HepG2 (cell line): ENCODE measurements around the gene SKIDA1. TPM values are rescaled to one million over a fixed set of nuclear protein-coding genes. Genes with fewer than 3 reads are reported as not detected.

Experiments
- CTCF ChIP-seq: sonication (generic); formaldehyde crosslinking; IDR thresholded peaks from 2 replicates; pipeline ENCODE4 v1.5.0; 2020; ENCODE audit warnings: mild to moderate bottlenecking, missing genetic modification reagents, moderate library complexity
- E2F1 ChIP-seq: sonication (generic); formaldehyde crosslinking; IDR thresholded peaks from 2 replicates; pipeline ENCODE4 v1.5.0; 2020; ENCODE audit warnings: missing genetic modification reagents
- HDAC6 ChIP-seq: fragments of 200-600 bp; sonication (generic); IDR thresholded peaks from 2 replicates; pipeline ENCODE4 v1.7.0; 2017; ENCODE audit warnings: mild to moderate bottlenecking, antibody characterized with exemption, low read length, low read depth
- IRF1 ChIP-seq: sonication (generic); formaldehyde crosslinking; IDR thresholded peaks from 2 replicates; pipeline ENCODE4 v1.4.0; 2020; ENCODE audit warnings: low read depth, mild to moderate bottlenecking, missing genetic modification reagents
- LCORL ChIP-seq, 2 experiments: fragments of 450-650 bp in 1 of 2; sonication (generic) in 1 of 2; formaldehyde crosslinking in 1 of 2; IDR thresholded peaks; 2 replicates each; pipeline versions ENCODE4 v1.5.0 to v1.6.1; 2017 to 2020; ENCODE audit warnings: antibody characterized with exemption in 1 of 2, missing genetic modification reagents in 1 of 2
- PITX1 ChIP-seq: sonication (generic); formaldehyde crosslinking; IDR thresholded peaks from 2 replicates; pipeline ENCODE4 v1.5.1; 2020; ENCODE audit warnings: mild to moderate bottlenecking, missing genetic modification reagents
- SIN3B ChIP-seq: fragments of 150-350 bp; IDR thresholded peaks from 2 replicates; pipeline ENCODE4 v1.6.1; 2014; ENCODE audit warnings: low read length
- SNAPC4 ChIP-seq: sonication (generic); formaldehyde crosslinking; IDR thresholded peaks from 2 replicates; pipeline ENCODE4 v1.4.0; 2020; ENCODE audit warnings: mild to moderate bottlenecking, missing genetic modification reagents
- THAP8 ChIP-seq: sonication (generic); formaldehyde crosslinking; IDR thresholded peaks from 2 replicates; pipeline ENCODE4 v1.5.1; 2020; ENCODE audit warnings: missing genetic modification reagents, mild to moderate bottlenecking, borderline replicate concordance
- ZBTB14 ChIP-seq: sonication (generic); formaldehyde crosslinking; IDR thresholded peaks from 2 replicates; pipeline ENCODE4 v1.4.0; 2020; ENCODE audit warnings: missing genetic modification reagents
- ZNF468 ChIP-seq: sonication (generic); formaldehyde crosslinking; IDR thresholded peaks from 2 replicates; pipeline ENCODE4 v1.8.0; 2022; ENCODE audit warnings: mild to moderate bottlenecking, moderate library complexity, missing genetic modification reagents
- ZNF567 ChIP-seq: sonication (generic); formaldehyde crosslinking; IDR thresholded peaks from 2 replicates; pipeline ENCODE4 v1.8.1; 2023; ENCODE audit warnings: mild to moderate bottlenecking, missing genetic modification reagents, borderline replicate concordance
- ZNF569 ChIP-seq: sonication (generic); formaldehyde crosslinking; IDR thresholded peaks from 2 replicates; pipeline ENCODE4 v1.5.0; 2020; ENCODE audit warnings: mild to moderate bottlenecking, missing genetic modification reagents, moderate library complexity, borderline replicate concordance
- ZNF598 ChIP-seq: sonication (generic); formaldehyde crosslinking; IDR thresholded peaks from 2 replicates; pipeline ENCODE4 v1.5.1; 2020; ENCODE audit warnings: mild to moderate bottlenecking, missing genetic modification reagents, borderline replicate concordance
- polyA plus RNA-seq, 8 experiments: library from polyadenylated mRNA; depleted of rRNA in 3 of 8; stranded (reverse) in 7 of 8; unstranded in 1 of 8; fragments of >200 nt; fragmentation: Illumina TruSeq in 4 of 8; extraction: Trizol in 4 of 8; gene quantifications; 2 replicates each; pipeline versions ENCODE4 v1.2.1 to v1.2.3, GENCODE V29; 2011 to 2016; ENCODE audit warnings: low read depth in 4 of 8, missing spikeins in 1 of 8, mixed read lengths in 1 of 8; ENCODE audit not compliant: insufficient read depth in 1 of 8
- total RNA-seq, 5 experiments: library from RNA; depleted of rRNA; stranded (reverse); fragments of >200 nt; fragmentation: Illumina TruSeq; extraction: Trizol; gene quantifications; 2 replicates each; pipeline ENCODE4 v1.2.3, GENCODE V29; 2016; ENCODE audit warnings: low read depth in 1 of 5

SKIDA1 gene
- total and polyA plus RNA-seq, 2 of the 13 experiments (the other 11 are each of a cell fraction or from before 2014, with no cell fraction given), result 0.73 to 1.5 TPM

- TF ChIP-seq ZNF567 (no peak), E2F1 (CRISPR knock-in tag) (peak; percentile 63; the same call in 1 of the 2 replicates), PITX1 (0 out of 2 replicates have a peak, but pooled peaks have one; percentile 10), CTCF (CRISPR knock-in tag) (peak; percentile 59), ZNF598 (CRISPR knock-in tag) (peak; percentile 65; the same call in 1 of the 2 replicates), ZNF468 (CRISPR knock-in tag) (no peak), THAP8 (CRISPR knock-in tag) (no peak), SNAPC4 (CRISPR knock-in tag) (no peak), ZBTB14 (CRISPR knock-in tag) (peak; percentile 44; the same call in 1 of the 2 replicates), ZNF569 (CRISPR knock-in tag) (no peak), IRF1 (CRISPR knock-in tag) (no peak), HDAC6 (0 out of 2 replicates have a peak, but pooled peaks have one; percentile 69), SIN3B (no peak), LCORL (IDR thresholded peaks at IDR 0.05) (no peak), LCORL (CRISPR knock-in tag; IDR thresholded peaks at IDR 0.05) (peak; percentile 37; the same call in 1 of the 2 replicates)
These were observed 31.1 kb downstream of the SKIDA1 start (continued) for GRCh38 chr10:21494191-21495001.
